ENCODE measurements around the gene GPD1.
A peak's percentile ranks its signal among the peaks of the same experiment; 100 is the strongest.

Gene GPD1

GRCh38 chr12:50100561-50100960 lies 3.2 kb upstream of the GPD1 start:
- no peak for DNase-seq (ENCODE audit: low read depth)
- TF ChIP-seq MAX (IDR thresholded peaks at IDR 0.05; ENCODE audit: low read depth, low read length) (no peak), POLR2A (IDR thresholded peaks at IDR 0.05; ENCODE audit: extremely low read depth, insufficient read length) (no peak), CTCF (IDR thresholded peaks at IDR 0.05; ENCODE audit: low read depth, low read length) (no peak), MYC (IDR thresholded peaks at IDR 0.05; ENCODE audit: low read depth, low read length) (no peak)
- no peak overlapping the region for H3K4me3 ChIP-seq (ENCODE audit: low read depth, low read length)

GRCh38 chr12:50101663-50102062 lies 2.1 kb upstream of the GPD1 start:
- peak; percentile 30 for DNase-seq (ENCODE audit: low read depth)
- H3K4me3 ChIP-seq (ENCODE audit: low read depth, low read length), result no peak overlapping the region
- TF ChIP-seq MAX (IDR thresholded peaks at IDR 0.05; ENCODE audit: low read depth, low read length) (no peak), POLR2A (IDR thresholded peaks at IDR 0.05; ENCODE audit: extremely low read depth, insufficient read length) (no peak), MYC (IDR thresholded peaks at IDR 0.05; ENCODE audit: low read depth, low read length) (no peak), CTCF (IDR thresholded peaks at IDR 0.05; ENCODE audit: low read depth, low read length) (peak; percentile 38)

- DNase-seq (ENCODE audit: low read depth), result no peak
- TF ChIP-seq MAX (IDR thresholded peaks at IDR 0.05; ENCODE audit: low read depth, low read length) (no peak), MYC (IDR thresholded peaks at IDR 0.05; ENCODE audit: low read depth, low read length) (no peak), CTCF (IDR thresholded peaks at IDR 0.05; ENCODE audit: low read depth, low read length) (no peak), POLR2A (IDR thresholded peaks at IDR 0.05; ENCODE audit: extremely low read depth, insufficient read length) (no peak)
- H3K4me3 ChIP-seq (ENCODE audit: low read depth, low read length), result no peak overlapping the region
Observed at GRCh38 chr12:50102131-50102531, 1.7 kb upstream of the GPD1 start.

GRCh38 chr12:50102646-50103309 lies 1.0 kb upstream of the GPD1 start:
- H3K4me3 ChIP-seq (ENCODE audit: low read depth, low read length), result no peak overlapping the region
- DNase-seq (ENCODE audit: low read depth), result no peak
- TF ChIP-seq CTCF (IDR thresholded peaks at IDR 0.05; ENCODE audit: low read depth, low read length) (no peak), MYC (IDR thresholded peaks at IDR 0.05; ENCODE audit: low read depth, low read length) (no peak), MAX (IDR thresholded peaks at IDR 0.05; ENCODE audit: low read depth, low read length) (no peak), POLR2A (IDR thresholded peaks at IDR 0.05; ENCODE audit: extremely low read depth, insufficient read length) (no peak)

GRCh38 chr12:50103351-50103750 lies 457 bp upstream of the GPD1 start:
- DNase-seq (ENCODE audit: low read depth), result no peak
- H3K4me3 ChIP-seq (ENCODE audit: low read depth, low read length), result no peak overlapping the region
- TF ChIP-seq POLR2A (IDR thresholded peaks at IDR 0.05; ENCODE audit: extremely low read depth, insufficient read length), result no peak
- TF ChIP-seq MYC (IDR thresholded peaks at IDR 0.05; ENCODE audit: low read depth, low read length), result no peak
- TF ChIP-seq CTCF (IDR thresholded peaks at IDR 0.05; ENCODE audit: low read depth, low read length), result no peak
- TF ChIP-seq MAX (IDR thresholded peaks at IDR 0.05; ENCODE audit: low read depth, low read length), result no peak

Measured in NB4 (cell line).